CD14-positive monocyte (primary cell): ENCODE measurements around the gene KAT6B. TPM values are rescaled to one million over a fixed set of nuclear protein-coding genes. Genes with fewer than 3 reads are reported as not detected.

Source experiments
- DNase-seq, 3 donors: peaks; one replicate each; pipeline ENCODE4 v3.0.0-alpha.2; 2011 to 2022
- H2AFZ ChIP-seq: 2 replicates; pipeline ENCODE4 v1.6.0; 2012; ENCODE audit warnings: mild to moderate bottlenecking, low read depth, low read length, inconsistent platforms; ENCODE audit not compliant: insufficient read depth, poor library complexity, severe bottlenecking
- H3K27ac ChIP-seq, 2 donors: 1 replicate in 1 of 2; 2 replicates in 1 of 2; pipeline ENCODE4 v1.5.1; 2012 to 2013; ENCODE audit warnings: low read length in 2 of 2, control low read depth in 1 of 2, inconsistent platforms in 1 of 2, low read depth in 1 of 2, mild to moderate bottlenecking in 1 of 2
- H3K27me3 ChIP-seq, 2 donors: one replicate each; pipeline versions ENCODE4 v1.6.0 to v1.6.1; 2011 to 2013; ENCODE audit warnings: low read length in 2 of 2; ENCODE audit not compliant: control insufficient read depth in 2 of 2, insufficient read depth in 2 of 2
- H3K36me3 ChIP-seq, 2 donors: replicated peaks in 1 of 2; 1 replicate in 1 of 2; 2 replicates in 1 of 2; pipeline versions ENCODE4 v1.5.1 to v1.6.1; 2012 to 2013; ENCODE audit warnings: low read length in 2 of 2, control low read depth in 1 of 2, inconsistent platforms in 1 of 2, mild to moderate bottlenecking in 1 of 2; ENCODE audit not compliant: insufficient read depth in 2 of 2, control insufficient read depth in 1 of 2
- H3K4me1 ChIP-seq, 2 donors: 1 replicate in 1 of 2; 2 replicates in 1 of 2; pipeline versions ENCODE4 v1.5.1 to v1.6.1; 2012 to 2013; ENCODE audit warnings: low read length in 2 of 2, control low read depth in 1 of 2, inconsistent platforms in 1 of 2, mild to moderate bottlenecking in 1 of 2, moderate library complexity in 1 of 2; ENCODE audit not compliant: insufficient read depth in 2 of 2, control insufficient read depth in 1 of 2
- H3K4me2 ChIP-seq: replicated peaks from 2 replicates; pipeline ENCODE3; 2012; ENCODE audit warnings: low read length, moderate library complexity, mild to moderate bottlenecking; ENCODE audit not compliant: poor library complexity, severe bottlenecking; ENCODE audit errors: extremely low read depth
- H3K4me3 ChIP-seq, 3 experiments: fragments of 200-600 bp in 1 of 3; sonication (generic) in 1 of 3; replicated peaks in 1 of 3; 1 replicate in 2 of 3; 2 replicates in 1 of 3; pipeline ENCODE4 v1.5.1; 2011 to 2013; ENCODE audit warnings: low read length in 3 of 3, mild to moderate bottlenecking in 3 of 3, control low read depth in 2 of 3, low read depth in 2 of 3, inconsistent platforms in 1 of 3, moderate library complexity in 1 of 3
- H3K79me2 ChIP-seq: 2 replicates; pipeline ENCODE4 v1.6.0; 2012; ENCODE audit warnings: mild to moderate bottlenecking, control low read depth, inconsistent platforms, low read length, moderate library complexity; ENCODE audit not compliant: insufficient read depth
- H3K9ac ChIP-seq: 2 replicates; pipeline ENCODE4 v1.6.0; 2017; ENCODE audit warnings: low read length, mild to moderate bottlenecking; ENCODE audit not compliant: insufficient read depth, poor library complexity, severe bottlenecking
- H3K9me3 ChIP-seq, 2 donors: replicated peaks in 1 of 2; 1 replicate in 1 of 2; 2 replicates in 1 of 2; pipeline versions ENCODE4 v1.5.1 to v1.6.1; 2012 to 2013; ENCODE audit warnings: low read length in 2 of 2, control low read depth in 1 of 2; ENCODE audit not compliant: control insufficient read depth in 1 of 2, insufficient read depth in 1 of 2
- H4K20me1 ChIP-seq: 2 replicates; pipeline ENCODE4 v1.6.0; 2012; ENCODE audit warnings: mild to moderate bottlenecking, low read length, control low read depth, moderate library complexity; ENCODE audit not compliant: insufficient read depth
- H3K27ac Mint-ChIP-seq, 7 donors: one replicate each; pipeline ENCODE4 v1.8.0; 2020; ENCODE audit warnings: mild to moderate bottlenecking in 7 of 7, mixed read lengths in 7 of 7, moderate library complexity in 6 of 7, inconsistent platforms in 2 of 7
- H3K27me3 Mint-ChIP-seq, 3 donors: one replicate each; pipeline ENCODE4 v1.8.0; 2021 to 2022; ENCODE audit warnings: low read depth in 3 of 3, mild to moderate bottlenecking in 3 of 3, mixed read lengths in 3 of 3, moderate library complexity in 3 of 3, inconsistent platforms in 1 of 3
- H3K36me3 Mint-ChIP-seq, 2 donors: one replicate each; pipeline ENCODE4 v1.8.0; 2020; ENCODE audit warnings: mixed read lengths in 2 of 2, inconsistent platforms in 1 of 2, mild to moderate bottlenecking in 1 of 2
- H3K4me1 Mint-ChIP-seq: one replicate; pipeline ENCODE4 v1.8.0; 2020; ENCODE audit warnings: mild to moderate bottlenecking, mixed read lengths
- H3K4me3 Mint-ChIP-seq, 2 donors: one replicate each; pipeline ENCODE4 v1.8.0; 2020; ENCODE audit warnings: mild to moderate bottlenecking in 2 of 2, mixed read lengths in 2 of 2, moderate library complexity in 1 of 2
- H3K9me3 Mint-ChIP-seq, 7 donors: one replicate each; pipeline ENCODE4 v1.8.0; 2020 to 2022; ENCODE audit warnings: mixed read lengths in 7 of 7, mild to moderate bottlenecking in 6 of 7, moderate library complexity in 6 of 7, inconsistent platforms in 2 of 7
- CTCF ChIP-seq: fragments of 200-600 bp; IDR thresholded peaks from one replicate; pipeline ENCODE4 v1.8.0; 2022; ENCODE audit warnings: antibody characterized with exemption, mild to moderate bottlenecking
- WGBS: methylation state at CpG from one replicate; pipeline ENCODE4 v1.1.5; 2013; ENCODE audit warnings: missing lambda C conversion rate; ENCODE audit not compliant: insufficient coverage; 5-methylcytosine and 5-hydroxymethylcytosine counted together
- intact Hi-C, 2 donors: fragments of 100-400 bp; cut with micrococcal nuclease; formaldehyde crosslinking; loops; one replicate each; pipeline versions ENCODE4 v1.15.0 to v1.15.1; 2023
- polyA plus RNA-seq, 3 donors: library from polyadenylated mRNA; depleted of rRNA in 1 of 3; unstranded in 2 of 3; stranded (reverse) in 1 of 3; fragments of 300-500 nt in 2 of 3; fragments of >200 nt in 1 of 3; fragmentation: Illumina TruSeq in 2 of 3; gene quantifications; 1 replicate in 2 of 3; 2 replicates in 1 of 3; pipeline ENCODE4 v1.2.3, GENCODE V29; 2012 to 2021

KAT6B gene
- polyA plus RNA-seq, 3 donors, result 3.3 to 6.4 (median 6.2) TPM

- no CpG with 5 or more reads among the region's 2 CpGs for WGBS
- Histone ChIP-seq H3K4me1 (no peaks in the 10 kb centered on the region), H3K36me3 (peaks cover 15 to 47% of the 10 kb centered on the region in 2 donors), H4K20me1 (no peaks in the 10 kb centered on the region), H3K79me2 (no peaks in the 10 kb centered on the region), H3K9me3 (no peaks in the 10 kb centered on the region), H2AFZ (no peak overlapping the region), H3K27ac (no peak overlapping the region), H3K27me3 (no peaks in the 10 kb centered on the region), H3K4me2 (no peak overlapping the region), H3K4me3 (no peak overlapping the region), H3K9ac (no peak overlapping the region)
- TF ChIP-seq CTCF, result no peak
- H3K27ac Mint-ChIP-seq, result no peak overlapping the region
- no peaks in the 10 kb centered on the region for H3K27me3 Mint-ChIP-seq
- intact Hi-C loops, result no loop called here
- no peak for DNase-seq
- no peak overlapping the region for H3K4me3 Mint-ChIP-seq
- peaks cover 3% of the 10 kb centered on the region for H3K4me1 Mint-ChIP-seq
- H3K36me3 Mint-ChIP-seq, result peaks cover 41 to 47% of the 10 kb centered on the region in 2 donors
- H3K9me3 Mint-ChIP-seq, result no peaks in the 10 kb centered on the region
Measured at GRCh38 chr10:74977072-74977471, 150.7 kb downstream of the KAT6B start.

GRCh38 chr10:74977913-74978847, 151.8 kb downstream of the KAT6B start:
- Histone ChIP-seq H3K9ac (no peak overlapping the region), H3K27me3 (no peaks in the 10 kb centered on the region), H3K27ac (no peak overlapping the region), H2AFZ (no peak overlapping the region), H3K9me3 (no peaks in the 10 kb centered on the region), H3K4me3 (no peak overlapping the region), H3K36me3 (peaks cover 17 to 43% of the 10 kb centered on the region in 2 donors), H3K79me2 (no peaks in the 10 kb centered on the region), H4K20me1 (no peaks in the 10 kb centered on the region), H3K4me2 (no peak overlapping the region), H3K4me1 (no peaks in the 10 kb centered on the region)
- 42% methylated on average over 2 of the region's 8 CpGs for WGBS
- no peak for TF ChIP-seq CTCF
- intact Hi-C loops, result no loop called here
- Mint-ChIP-seq H3K27me3 (no peaks in the 10 kb centered on the region), H3K36me3 (peaks cover 36 to 44% of the 10 kb centered on the region in 2 donors), H3K4me1 (peaks cover 7% of the 10 kb centered on the region), H3K9me3 (no peaks in the 10 kb centered on the region), H3K27ac (peak overlapping the region in 1 of 7 donors; percentile 26), H3K4me3 (no peak overlapping the region)
- DNase-seq, result peak in 1 of 3 donors; percentile 31
